ENCODE measurements around the gene TM4SF5.

Gene TM4SF5

GRCh38 chr17:4766723-4767122 lies 5.0 kb upstream of the TM4SF5 start:
- H3K27ac ChIP-seq = no peak overlapping the region
- TF ChIP-seq ZFX (IDR thresholded peaks at IDR 0.05) = no peak
- TF ChIP-seq CTCF (conservative IDR thresholded peaks at IDR 0.05) = no peak

GRCh38 chr17:4768298-4768697 lies 3.4 kb upstream of the TM4SF5 start:
- H3K27ac ChIP-seq = no peak overlapping the region
- TF ChIP-seq CTCF (conservative IDR thresholded peaks at IDR 0.05) (no peak), ZFX (IDR thresholded peaks at IDR 0.05) (no peak)

GRCh38 chr17:4769628-4770027 lies 2.1 kb upstream of the TM4SF5 start:
- no peak overlapping the region for H3K27ac ChIP-seq
- no peak for TF ChIP-seq ZFX (IDR thresholded peaks at IDR 0.05)
- no peak for TF ChIP-seq CTCF (conservative IDR thresholded peaks at IDR 0.05)

GRCh38 chr17:4772235-4772613 lies 538 bp downstream of the TM4SF5 start:
- no peak overlapping the region for H3K27ac ChIP-seq
- no peak for TF ChIP-seq ZFX (IDR thresholded peaks at IDR 0.05)
- TF ChIP-seq CTCF (conservative IDR thresholded peaks at IDR 0.05) = no peak

- no peak for TF ChIP-seq ZFX (IDR thresholded peaks at IDR 0.05)
- H3K27ac ChIP-seq = no peak overlapping the region
Measured at GRCh38 chr17:4777969-4778760, 6.5 kb downstream of the TM4SF5 start.

- H3K27ac ChIP-seq = no peak overlapping the region
- no peak for TF ChIP-seq ZFX (IDR thresholded peaks at IDR 0.05)
- no peak for TF ChIP-seq CTCF (conservative IDR thresholded peaks at IDR 0.05)
Measured at GRCh38 chr17:4780325-4780955, 8.8 kb downstream of the TM4SF5 start.

- TF ChIP-seq CTCF (conservative IDR thresholded peaks at IDR 0.05) (no peak), ZFX (IDR thresholded peaks at IDR 0.05) (no peak)
Measured at GRCh38 chr17:4782652-4783051, 11.0 kb downstream of the TM4SF5 start.

More at GRCh38 chr17:4782652-4783051, 11.0 kb downstream of the TM4SF5 start:
- H3K27ac ChIP-seq = no peak overlapping the region

All from C4-2B (cell line).